ENCODE measurements around the gene CSF3R.

GRCh38 chr1:36481771-36482723 lies 666 bp downstream of the CSF3R start:
- TF ChIP-seq TAF1 (IDR thresholded peaks at IDR 0.05; ENCODE audit: borderline replicate concordance, low read depth, low read length) (no peak), POLR2A (IDR thresholded peaks at IDR 0.05; ENCODE audit: low read depth, low read length) (no peak), POLR2AphosphoS5 (IDR thresholded peaks at IDR 0.05; ENCODE audit: low read depth, low read length) (no peak)
